GM12801 (cell line): ENCODE data around the gene SPTLC1.

Experiments used
- TF ChIP-seq, protein P1 (sequence below): IDR thresholded peaks from one replicate; pipeline ENCODE4 v1.5.1; 2011; ENCODE audit warnings: control low read depth; ENCODE audit not compliant: insufficient read length; ENCODE audit errors: extremely low read depth

Gene SPTLC1

DNA sequence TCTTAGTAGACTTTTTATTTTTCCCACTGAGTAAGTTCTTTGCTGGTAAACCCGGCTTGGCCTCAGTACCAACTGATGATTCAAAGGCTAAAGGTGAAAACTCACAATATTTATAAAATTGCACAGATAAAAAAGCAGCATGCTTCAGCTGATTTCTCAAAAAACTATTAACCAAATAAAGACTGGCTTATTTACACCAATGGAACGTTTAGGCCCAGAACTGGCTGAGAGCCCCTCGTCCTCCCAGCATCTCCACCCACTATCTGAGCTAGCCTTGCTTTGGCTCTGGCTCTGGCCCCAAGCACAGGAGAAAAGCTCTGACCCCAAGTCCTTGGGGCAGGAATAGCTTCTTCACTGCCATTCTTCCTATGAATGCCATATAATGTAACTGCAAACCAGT lies 68.5 kb downstream of the SPTLC1 start:
- TF ChIP-seq, protein P1, sequence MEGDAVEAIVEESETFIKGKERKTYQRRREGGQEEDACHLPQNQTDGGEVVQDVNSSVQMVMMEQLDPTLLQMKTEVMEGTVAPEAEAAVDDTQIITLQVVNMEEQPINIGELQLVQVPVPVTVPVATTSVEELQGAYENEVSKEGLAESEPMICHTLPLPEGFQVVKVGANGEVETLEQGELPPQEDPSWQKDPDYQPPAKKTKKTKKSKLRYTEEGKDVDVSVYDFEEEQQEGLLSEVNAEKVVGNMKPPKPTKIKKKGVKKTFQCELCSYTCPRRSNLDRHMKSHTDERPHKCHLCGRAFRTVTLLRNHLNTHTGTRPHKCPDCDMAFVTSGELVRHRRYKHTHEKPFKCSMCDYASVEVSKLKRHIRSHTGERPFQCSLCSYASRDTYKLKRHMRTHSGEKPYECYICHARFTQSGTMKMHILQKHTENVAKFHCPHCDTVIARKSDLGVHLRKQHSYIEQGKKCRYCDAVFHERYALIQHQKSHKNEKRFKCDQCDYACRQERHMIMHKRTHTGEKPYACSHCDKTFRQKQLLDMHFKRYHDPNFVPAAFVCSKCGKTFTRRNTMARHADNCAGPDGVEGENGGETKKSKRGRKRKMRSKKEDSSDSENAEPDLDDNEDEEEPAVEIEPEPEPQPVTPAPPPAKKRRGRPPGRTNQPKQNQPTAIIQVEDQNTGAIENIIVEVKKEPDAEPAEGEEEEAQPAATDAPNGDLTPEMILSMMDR: no peak

DNA sequence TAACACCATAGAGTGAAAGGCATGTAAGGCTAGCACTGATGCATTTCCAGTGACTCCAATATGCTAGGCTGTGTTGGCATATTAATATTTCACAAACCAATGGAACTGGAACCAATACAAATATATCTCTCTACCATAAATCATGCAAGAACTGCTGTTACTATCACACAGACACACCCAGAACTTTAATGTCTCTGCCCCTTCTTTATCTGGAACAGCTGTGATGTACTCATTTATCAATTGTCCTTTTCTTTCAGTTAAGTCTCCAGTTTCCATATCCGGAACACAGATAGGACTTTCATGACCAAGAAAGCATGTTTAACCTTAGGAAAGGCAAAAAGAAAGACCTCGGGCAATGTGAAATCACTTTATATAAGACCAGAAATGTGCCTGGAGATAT lies 70.3 kb downstream of the SPTLC1 start:
- TF ChIP-seq, protein P1: no peak

DNA sequence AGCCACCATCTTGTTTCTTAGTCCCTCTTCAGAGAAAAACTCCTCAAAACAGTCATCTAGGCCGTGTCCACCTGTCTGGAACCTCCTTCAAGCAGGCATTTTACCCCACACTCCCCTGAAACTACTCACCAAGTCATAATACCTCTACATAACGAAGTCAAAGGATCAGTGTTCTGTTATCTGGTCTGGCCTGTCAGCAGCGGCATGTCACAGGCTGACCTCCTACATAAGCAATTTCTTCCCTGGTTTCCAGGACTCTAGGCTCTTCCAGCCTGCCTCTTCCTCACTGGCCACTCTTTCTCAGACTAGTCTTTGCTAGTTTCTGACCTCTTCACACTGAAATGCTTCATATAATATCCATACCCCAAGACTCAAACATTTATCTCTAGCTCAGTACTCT lies 72.2 kb downstream of the SPTLC1 start:
- TF ChIP-seq, protein P1: no peak

DNA sequence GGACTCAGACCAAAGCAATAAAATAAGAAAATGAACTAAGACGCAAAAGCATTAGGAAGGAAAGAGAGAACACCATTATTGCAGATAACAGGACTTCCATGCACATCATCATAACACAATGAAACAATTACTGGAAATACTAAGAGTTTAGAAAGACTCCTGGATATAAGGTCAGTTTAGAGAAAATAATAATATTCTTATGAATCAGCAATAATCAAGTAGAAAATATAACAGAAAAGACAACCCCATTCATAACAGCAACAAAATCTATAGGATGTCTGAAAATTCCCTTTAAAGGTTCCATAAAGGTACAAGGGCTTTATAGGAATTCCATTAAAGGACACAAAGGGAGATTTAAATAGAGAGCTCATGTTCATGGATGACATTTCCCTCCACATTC lies 73.0 kb downstream of the SPTLC1 start:
- TF ChIP-seq, protein P1: no peak

DNA sequence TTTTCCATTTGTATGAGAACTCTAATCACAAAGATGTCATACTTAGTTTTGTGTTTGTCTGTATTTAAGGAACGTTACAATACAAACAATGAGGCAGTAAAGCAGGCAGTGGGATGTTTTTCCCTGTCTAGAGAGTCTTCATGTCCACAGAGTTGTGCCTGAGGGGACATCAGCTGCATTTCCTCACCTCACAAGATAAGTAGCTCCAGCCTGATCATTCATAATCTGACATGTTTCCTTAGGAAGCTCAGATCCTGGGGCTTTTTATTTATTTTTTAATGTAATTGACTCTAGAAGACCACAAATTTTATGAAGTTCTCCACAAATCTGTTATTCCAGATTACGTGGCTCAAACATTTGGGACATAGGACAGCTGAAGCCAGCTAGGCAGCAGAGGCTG lies 78.5 kb downstream of the SPTLC1 start:
- TF ChIP-seq, protein P1: no peak

DNA sequence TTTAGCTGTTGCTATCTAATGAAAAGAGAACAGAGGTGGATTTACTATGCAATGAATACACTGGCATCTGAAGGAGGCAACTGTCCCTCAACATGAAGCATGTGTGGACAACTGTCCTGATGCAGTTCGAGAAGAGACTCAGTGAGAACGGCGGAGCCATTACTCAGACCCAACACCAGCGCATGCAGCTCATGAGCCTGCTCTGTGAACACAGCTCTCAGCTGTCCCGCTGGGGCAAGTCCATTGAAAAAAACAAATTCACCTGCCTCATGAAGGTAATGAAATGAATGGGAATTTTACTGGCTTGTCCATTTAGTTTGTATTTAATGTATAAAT lies 78.8 kb downstream of the SPTLC1 start:
- TF ChIP-seq, protein P1: no peak

DNA sequence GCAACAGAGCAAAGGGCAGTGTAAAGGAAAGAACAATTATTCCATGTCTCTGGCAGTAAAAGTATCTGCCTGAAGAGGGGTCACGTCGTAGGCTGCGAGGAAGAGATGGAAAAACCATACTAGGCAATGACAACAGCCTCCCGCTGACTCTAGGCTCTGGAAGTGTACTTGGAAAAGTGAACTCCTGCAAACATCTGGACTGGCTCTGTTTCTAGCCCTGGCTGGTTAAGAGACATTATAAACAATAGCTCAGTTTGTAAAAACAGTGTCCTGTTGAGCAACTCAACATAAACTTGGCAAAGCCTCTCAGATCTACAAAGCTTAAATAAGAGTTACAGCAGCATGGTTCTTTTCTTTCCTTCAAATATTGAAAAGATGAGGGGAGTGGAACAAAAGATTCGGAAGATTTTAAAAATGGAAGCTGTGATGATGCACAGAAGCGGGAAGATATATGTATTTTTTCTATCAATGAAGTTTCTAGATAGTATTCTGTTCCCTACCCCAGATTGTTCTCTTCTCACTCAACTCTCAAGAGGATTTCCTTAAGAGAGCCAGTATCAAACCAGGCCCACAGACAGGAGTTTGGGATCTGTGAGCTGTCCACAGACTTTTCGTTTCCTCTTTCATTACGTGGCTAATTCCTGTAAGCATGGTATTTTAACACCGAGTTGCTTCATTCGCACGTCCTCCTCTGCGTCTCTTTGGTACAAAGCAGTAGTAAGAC lies 79.4 kb downstream of the SPTLC1 start:
- TF ChIP-seq, protein P1: no peak
